Natural killer cell (primary cell): Measurements from ENCODE around the gene WNT16. TPM values are rescaled to one million over a fixed set of nuclear protein-coding genes. Genes with fewer than 3 reads are reported as not detected.
A peak's percentile ranks its signal among the peaks of the same experiment; 100 is the strongest.

Experiments used
- ATAC-seq, 3 donors: fragments of 150-1000 bp in 2 of 3; fragments of 200-7000 bp in 1 of 3; cut with Tn5 transposase; 1 replicate in 1 of 3; 2 replicates in 2 of 3; pipeline ENCODE4 v1.10.0; 2021; ENCODE audit warnings: mild to moderate bottlenecking in 2 of 3, moderate library complexity in 2 of 3
- DNase-seq, 2 donors: peaks; one replicate each; pipeline versions ENCODE4 v3.0.0 to v3.0.0-alpha.2; 2013 to 2021; ENCODE audit warnings: mixed read lengths in 1 of 2
- H3K27ac ChIP-seq: one replicate; pipeline ENCODE4 v1.5.1; 2013; ENCODE audit warnings: mild to moderate bottlenecking, low read length
- H3K27me3 ChIP-seq: one replicate; pipeline ENCODE4 v1.6.1; 2013; ENCODE audit warnings: low read length; ENCODE audit not compliant: control insufficient read depth, insufficient read depth
- H3K36me3 ChIP-seq: one replicate; pipeline ENCODE4 v1.6.1; 2013; ENCODE audit warnings: low read length; ENCODE audit not compliant: control insufficient read depth, insufficient read depth
- H3K4me1 ChIP-seq: one replicate; pipeline ENCODE4 v1.6.1; 2013; ENCODE audit warnings: low read length; ENCODE audit not compliant: control insufficient read depth, insufficient read depth
- H3K4me3 ChIP-seq: one replicate; pipeline ENCODE4 v1.5.1; 2013; ENCODE audit warnings: low read length
- H3K9me3 ChIP-seq: one replicate; pipeline ENCODE4 v1.6.1; 2013; ENCODE audit warnings: low read length; ENCODE audit not compliant: control insufficient read depth, insufficient read depth
- H3K27ac Mint-ChIP-seq, 2 donors: one replicate each; pipeline ENCODE4 v1.8.0; 2022; ENCODE audit warnings: mild to moderate bottlenecking in 2 of 2, mixed read lengths in 2 of 2, moderate library complexity in 1 of 2
- H3K27me3 Mint-ChIP-seq, 2 donors: one replicate each; pipeline ENCODE4 v1.8.0; 2022; ENCODE audit warnings: low read depth in 2 of 2, mixed read lengths in 2 of 2
- H3K36me3 Mint-ChIP-seq: one replicate; pipeline ENCODE4 v1.8.0; 2022; ENCODE audit warnings: mixed read lengths
- H3K4me1 Mint-ChIP-seq, 2 donors: one replicate each; pipeline ENCODE4 v1.8.0; 2022; ENCODE audit warnings: mixed read lengths in 2 of 2
- H3K4me3 Mint-ChIP-seq: one replicate; pipeline ENCODE4 v1.8.0; 2022; ENCODE audit warnings: mild to moderate bottlenecking, moderate library complexity, mixed read lengths
- H3K9me3 Mint-ChIP-seq, 2 donors: one replicate each; pipeline ENCODE4 v1.8.0; 2022; ENCODE audit warnings: mixed read lengths in 2 of 2
- WGBS: methylation state at CpG from one replicate; pipeline ENCODE4 v1.1.7; 2013; ENCODE audit warnings: missing lambda C conversion rate; ENCODE audit not compliant: insufficient coverage; 5-methylcytosine and 5-hydroxymethylcytosine counted together
- intact Hi-C: fragments of 100-400 bp; cut with micrococcal nuclease; formaldehyde crosslinking; loops from one replicate; pipeline ENCODE4 v1.14.2; 2022
- total RNA-seq, 4 donors: library from RNA; stranded (reverse); fragments of 120-200 nt in 1 of 4; gene quantifications; one replicate each; pipeline versions ENCODE4 v1.2.3 to v1.2.4, GENCODE V29; 2013 to 2022
- TF ChIP-seq, protein P1 (sequence below): fragments of 200-600 bp; IDR thresholded peaks from one replicate; pipeline ENCODE4 v1.8.0; 2022; ENCODE audit warnings: antibody characterized with exemption

Gene WNT16
- total RNA-seq, 3 donors from 2014 or later (not counting 1 experiment from before 2014, with no cell fraction given) = not detected

DNA sequence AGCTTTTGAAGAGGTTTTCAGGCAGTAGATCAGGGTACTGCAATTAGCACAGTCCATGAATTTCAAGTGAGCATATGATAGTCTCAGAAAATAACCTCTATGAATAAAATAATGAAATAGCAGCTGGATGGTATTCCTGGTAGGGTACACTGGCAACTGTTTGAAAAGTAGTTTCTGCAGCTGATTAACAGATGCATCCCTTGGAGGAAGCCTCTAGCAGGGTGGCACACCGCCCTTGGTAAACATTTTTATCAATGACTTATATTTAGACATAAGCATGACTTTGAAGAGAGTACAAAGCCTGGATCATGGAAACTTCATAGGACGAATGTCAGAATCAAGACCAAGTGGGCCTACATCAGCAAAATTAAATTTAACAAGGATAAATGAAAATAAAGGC, 26.8 kb downstream of the WNT16 start:
- intact Hi-C loops = no loop called here
- H3K36me3 Mint-ChIP-seq = peaks cover 17% of the 10 kb centered on the region
- ATAC-seq (no peak), DNase-seq (no peak)
- peak overlapping the region in 1 of 2 donors; percentile 25 for H3K27ac Mint-ChIP-seq
- TF ChIP-seq, protein P1, sequence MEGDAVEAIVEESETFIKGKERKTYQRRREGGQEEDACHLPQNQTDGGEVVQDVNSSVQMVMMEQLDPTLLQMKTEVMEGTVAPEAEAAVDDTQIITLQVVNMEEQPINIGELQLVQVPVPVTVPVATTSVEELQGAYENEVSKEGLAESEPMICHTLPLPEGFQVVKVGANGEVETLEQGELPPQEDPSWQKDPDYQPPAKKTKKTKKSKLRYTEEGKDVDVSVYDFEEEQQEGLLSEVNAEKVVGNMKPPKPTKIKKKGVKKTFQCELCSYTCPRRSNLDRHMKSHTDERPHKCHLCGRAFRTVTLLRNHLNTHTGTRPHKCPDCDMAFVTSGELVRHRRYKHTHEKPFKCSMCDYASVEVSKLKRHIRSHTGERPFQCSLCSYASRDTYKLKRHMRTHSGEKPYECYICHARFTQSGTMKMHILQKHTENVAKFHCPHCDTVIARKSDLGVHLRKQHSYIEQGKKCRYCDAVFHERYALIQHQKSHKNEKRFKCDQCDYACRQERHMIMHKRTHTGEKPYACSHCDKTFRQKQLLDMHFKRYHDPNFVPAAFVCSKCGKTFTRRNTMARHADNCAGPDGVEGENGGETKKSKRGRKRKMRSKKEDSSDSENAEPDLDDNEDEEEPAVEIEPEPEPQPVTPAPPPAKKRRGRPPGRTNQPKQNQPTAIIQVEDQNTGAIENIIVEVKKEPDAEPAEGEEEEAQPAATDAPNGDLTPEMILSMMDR = no peak
- Histone ChIP-seq H3K36me3 (peaks cover 49% of the 10 kb centered on the region), H3K4me1 (no peaks in the 10 kb centered on the region), H3K4me3 (no peak overlapping the region), H3K27ac (no peak overlapping the region), H3K9me3 (no peaks in the 10 kb centered on the region), H3K27me3 (no peaks in the 10 kb centered on the region)
- peaks cover 0 to 9% of the 10 kb centered on the region in 2 donors for H3K4me1 Mint-ChIP-seq
- 100% methylated on average over 1 of the region's 2 CpGs for WGBS
- H3K27me3 Mint-ChIP-seq = no peaks in the 10 kb centered on the region
- H3K4me3 Mint-ChIP-seq = no peak overlapping the region
- no peaks in the 10 kb centered on the region for H3K9me3 Mint-ChIP-seq

DNA sequence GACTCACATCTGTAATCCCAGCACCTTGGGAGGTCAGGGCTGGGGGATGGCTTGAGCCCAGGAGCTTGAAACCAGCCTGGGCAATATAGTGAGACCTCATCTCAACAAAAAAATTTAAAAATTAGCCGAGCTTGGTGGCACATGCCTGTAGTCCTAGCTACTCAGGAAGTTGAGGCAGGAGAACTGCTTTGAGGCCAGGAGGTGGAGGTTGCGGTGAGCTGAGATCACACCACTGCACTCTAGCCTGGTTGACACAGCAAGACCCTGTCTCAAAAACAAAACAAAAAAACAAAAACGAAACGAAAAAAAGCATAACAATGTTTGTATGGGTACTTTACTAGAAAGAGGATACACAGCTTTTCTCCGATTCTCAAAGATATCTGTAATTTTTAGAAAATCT, 31.8 kb downstream of the WNT16 start:
- H3K27ac ChIP-seq = no peak overlapping the region
- H3K27ac Mint-ChIP-seq = peak overlapping the region; percentile 84 to 88
- H3K27me3 ChIP-seq = no peaks in the 10 kb centered on the region
- H3K4me1 ChIP-seq = no peaks in the 10 kb centered on the region
- peaks cover 5 to 7% of the 10 kb centered on the region in 2 donors for H3K4me1 Mint-ChIP-seq
- H3K9me3 Mint-ChIP-seq = no peaks in the 10 kb centered on the region
- TF ChIP-seq, protein P1 = no peak
- peaks cover 57% of the 10 kb centered on the region for H3K36me3 ChIP-seq
- no peak overlapping the region for H3K4me3 ChIP-seq
- 66% methylated on average over 2 of the region's 5 CpGs for WGBS
- DNase-seq (peak; percentile 20 to 43), ATAC-seq (peak; percentile 39 to 85 (median 83))
- no peaks in the 10 kb centered on the region for H3K9me3 ChIP-seq
- peaks cover 10% of the 10 kb centered on the region for H3K36me3 Mint-ChIP-seq
- H3K27me3 Mint-ChIP-seq = no peaks in the 10 kb centered on the region
- intact Hi-C loops = no loop called here
- H3K4me3 Mint-ChIP-seq = peak overlapping the region; percentile 79

DNA sequence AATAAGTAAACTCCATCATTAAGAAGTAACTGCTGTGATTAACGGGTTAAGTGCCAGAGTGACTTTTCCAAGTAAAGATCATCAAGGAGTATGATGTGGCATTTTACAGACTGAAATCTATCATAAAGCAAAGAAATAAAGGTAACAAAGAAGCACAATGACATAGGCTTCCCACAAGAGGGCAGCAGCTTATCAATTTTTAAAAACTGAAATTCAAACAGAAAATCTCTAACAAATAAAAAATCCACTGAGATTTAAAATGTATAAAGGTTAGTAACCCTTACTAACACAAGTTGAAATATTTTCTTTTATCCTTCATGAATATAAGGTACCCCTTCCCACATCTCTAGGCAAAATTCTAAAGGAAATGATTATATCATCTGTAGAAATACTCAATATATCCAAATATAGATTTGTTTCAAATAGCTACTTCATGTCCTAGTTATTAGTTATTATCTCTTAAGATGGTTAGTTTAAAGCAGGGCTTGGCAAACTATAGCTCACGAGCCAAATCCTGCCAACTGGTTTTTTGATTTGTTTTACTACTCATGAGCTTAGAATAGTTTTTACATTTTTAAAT, 38.1 kb downstream of the WNT16 start:
- Mint-ChIP-seq H3K27ac (peak overlapping the region in 1 of 2 donors; percentile 69), H3K27me3 (no peaks in the 10 kb centered on the region), H3K36me3 (no peaks in the 10 kb centered on the region), H3K4me3 (no peak overlapping the region), H3K9me3 (no peaks in the 10 kb centered on the region), H3K4me1 (peaks cover 12 to 28% of the 10 kb centered on the region in 2 donors)
- TF ChIP-seq, protein P1 = peak; percentile 87
- peaks cover 12% of the 10 kb centered on the region for H3K4me1 ChIP-seq
- peak; percentile 52 to 80 (median 54) for ATAC-seq
- peak in 1 of 2 donors; percentile 74 for DNase-seq
- H3K27ac ChIP-seq = no peak overlapping the region
- peaks cover 37% of the 10 kb centered on the region for H3K36me3 ChIP-seq
- no peak overlapping the region for H3K4me3 ChIP-seq
- no peaks in the 10 kb centered on the region for H3K9me3 ChIP-seq
- no peaks in the 10 kb centered on the region for H3K27me3 ChIP-seq
- intact Hi-C loops = loop anchor here (1.0 to 2.0 kb wide), 3 partner anchors 29 to 628 kb away; partner anchors contain the start of gene FAM3C
- 78% methylated on average over 1 of the region's 2 CpGs for WGBS

DNA sequence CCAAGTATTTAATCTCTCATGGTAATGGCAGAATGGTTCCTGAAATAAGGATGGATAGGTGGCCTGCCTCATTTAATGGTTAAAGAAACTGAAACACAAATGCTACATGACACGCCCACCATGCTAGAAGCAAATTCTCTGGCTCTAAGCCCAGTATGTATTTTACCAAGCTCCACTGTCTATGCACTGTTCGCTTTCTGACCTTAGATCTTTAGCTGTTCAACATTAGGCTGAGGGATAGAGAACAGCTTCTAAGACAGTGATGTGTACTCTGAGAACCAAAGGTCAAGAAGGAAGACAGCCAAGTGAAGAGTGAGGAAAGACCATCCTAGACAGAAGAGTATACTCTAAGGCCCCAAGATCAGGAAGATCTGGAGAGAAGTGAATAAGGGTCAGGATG, 40.7 kb downstream of the WNT16 start:
- H3K4me1 ChIP-seq = peaks cover 21% of the 10 kb centered on the region
- H3K4me3 Mint-ChIP-seq = peak overlapping the region; percentile 52
- ATAC-seq = no peak
- DNase-seq = no peak
- peaks cover 4% of the 10 kb centered on the region for H3K9me3 ChIP-seq
- H3K4me3 ChIP-seq = no peak overlapping the region
- no peaks in the 10 kb centered on the region for H3K27me3 ChIP-seq
- H3K27ac Mint-ChIP-seq = peak overlapping the region; percentile 69 to 75
- no peaks in the 10 kb centered on the region for H3K9me3 Mint-ChIP-seq
- peaks cover 28 to 43% of the 10 kb centered on the region in 2 donors for H3K4me1 Mint-ChIP-seq
- H3K27ac ChIP-seq = peak overlapping the region; percentile 53
- intact Hi-C loops = no loop called here
- H3K36me3 ChIP-seq = peaks cover 23% of the 10 kb centered on the region
- TF ChIP-seq, protein P1 = no peak
- 72% methylated on average over 2 of the region's 2 CpGs for whole genome bisulfite sequencing
- no peaks in the 10 kb centered on the region for H3K27me3 Mint-ChIP-seq
- no peaks in the 10 kb centered on the region for H3K36me3 Mint-ChIP-seq
